ENCODE data around the gene MEG3.

DNA sequence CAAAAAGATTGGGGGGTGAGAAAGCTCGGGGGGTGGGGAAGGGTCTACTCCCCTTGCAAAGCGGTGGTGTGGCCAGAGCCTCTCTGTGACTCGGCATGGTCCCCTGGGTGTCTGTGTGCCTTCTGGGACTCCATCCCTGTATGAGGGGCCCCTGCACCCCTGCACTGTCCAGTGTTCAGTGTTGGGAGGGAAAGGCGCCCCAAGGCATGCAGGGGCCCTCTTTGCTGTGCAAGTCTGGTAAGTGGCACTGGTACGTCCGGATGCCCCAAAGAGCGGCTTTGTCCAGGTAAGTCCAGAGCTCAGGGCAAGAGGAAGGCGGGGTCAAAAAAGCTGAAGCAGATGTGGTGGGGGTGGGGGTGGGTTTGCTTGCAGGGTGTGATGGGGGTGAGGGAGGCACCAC is 53.9 kb downstream of the MEG3 start:
- TF ChIP-seq POLR2AphosphoS5 (IDR thresholded peaks at IDR 0.05; ENCODE audit: borderline replicate concordance, low read depth, low read length) (no peak), EZH2 (IDR thresholded peaks at IDR 0.05) (no peak)

All from SK-N-MC (cell line).